ENCODE measurements around the gene APOLD1.

GRCh38 chr12:12800406-12801180 is 15.1 kb downstream of the APOLD1 start:
- TF ChIP-seq CTCF (IDR thresholded peaks at IDR 0.05; ENCODE audit: poor library complexity, severe bottlenecking) (no peak), SMC3 (conservative IDR thresholded peaks at IDR 0.05; ENCODE audit: poor library complexity) (no peak), EZH2 (IDR thresholded peaks at IDR 0.05; ENCODE audit: borderline replicate concordance, insufficient read depth, low read length, poor library complexity, severe bottlenecking) (no peak), POLR2AphosphoS5 (IDR thresholded peaks at IDR 0.05) (no peak), TAF1 (IDR thresholded peaks at IDR 0.05; ENCODE audit: low read depth) (no peak)

Data from neural cell (in vitro differentiated cells).